Mesothelial cell of epicardium (in vitro differentiated cells): Measurements from ENCODE around the gene MAML2. TPM values are rescaled to one million over a fixed set of nuclear protein-coding genes. Genes with fewer than 3 reads are reported as not detected.

Experiments used
- DNase-seq, 2 experiments: peaks; one replicate each; pipeline ENCODE4 v3.0.0; 2021; ENCODE audit warnings: low spot score in 2 of 2; ENCODE audit not compliant: unreplicated experiment in 2 of 2
- H3K27ac Mint-ChIP-seq: 2 replicates; pipeline ENCODE4 v1.8.0; 2021; ENCODE audit warnings: mixed read lengths
- H3K27me3 Mint-ChIP-seq: 2 replicates; pipeline ENCODE4 v1.8.0; 2021; ENCODE audit warnings: low read depth, mixed read lengths
- H3K36me3 Mint-ChIP-seq: 2 replicates; pipeline ENCODE4 v1.8.0; 2021; ENCODE audit warnings: mixed read lengths
- H3K4me1 Mint-ChIP-seq: 2 replicates; pipeline ENCODE4 v1.8.0; 2021; ENCODE audit warnings: mixed read lengths
- H3K4me3 Mint-ChIP-seq: 2 replicates; pipeline ENCODE4 v1.8.0; 2021; ENCODE audit warnings: mild to moderate bottlenecking, moderate library complexity, mixed read lengths
- H3K9me3 Mint-ChIP-seq: 2 replicates; pipeline ENCODE4 v1.8.0; 2021; ENCODE audit warnings: mixed read lengths
- CTCF ChIP-seq: fragments of 200-600 bp; sonication (generic); IDR thresholded peaks from one replicate; pipeline ENCODE4 v1.5.0; 2021; ENCODE audit warnings: antibody characterized with exemption; ENCODE audit not compliant: unreplicated experiment
- total RNA-seq: library from RNA; stranded (reverse); gene quantifications from 3 replicates; pipeline ENCODE4 v1.2.1, GENCODE V29; 2021

Gene MAML2
- total RNA-seq, 1 donor from 2014 or later: 38.3 TPM

- Mint-ChIP-seq H3K4me1 (peaks cover 69% of the 10 kb centered on the region), H3K27me3 (no peaks in the 10 kb centered on the region), H3K27ac (peak overlapping the region; percentile 89), H3K9me3 (no peaks in the 10 kb centered on the region), H3K36me3 (peaks cover 5% of the 10 kb centered on the region), H3K4me3 (no peak overlapping the region)
- TF ChIP-seq CTCF: no peak
- DNase-seq: no peak
Measured at GRCh38 chr11:96332126-96332771, 10.7 kb downstream of the MAML2 start.

GRCh38 chr11:96331699-96332116 lies 11.3 kb downstream of the MAML2 start:
- H3K9me3 Mint-ChIP-seq: no peaks in the 10 kb centered on the region
- DNase-seq: no peak
- peaks cover 5% of the 10 kb centered on the region for H3K36me3 Mint-ChIP-seq
- no peaks in the 10 kb centered on the region for H3K27me3 Mint-ChIP-seq
- no peak for TF ChIP-seq CTCF
- H3K4me1 Mint-ChIP-seq: peaks cover 69% of the 10 kb centered on the region
- peak overlapping the region; percentile 89 for H3K27ac Mint-ChIP-seq
- no peak overlapping the region for H3K4me3 Mint-ChIP-seq

GRCh38 chr11:96330511-96330859 lies 12.5 kb downstream of the MAML2 start:
- Mint-ChIP-seq H3K27me3 (no peaks in the 10 kb centered on the region), H3K4me3 (no peak overlapping the region), H3K27ac (peak overlapping the region; percentile 71), H3K36me3 (peaks cover 5% of the 10 kb centered on the region), H3K9me3 (no peaks in the 10 kb centered on the region), H3K4me1 (peaks cover 67% of the 10 kb centered on the region)
- TF ChIP-seq CTCF: no peak
- no peak for DNase-seq

DNA sequence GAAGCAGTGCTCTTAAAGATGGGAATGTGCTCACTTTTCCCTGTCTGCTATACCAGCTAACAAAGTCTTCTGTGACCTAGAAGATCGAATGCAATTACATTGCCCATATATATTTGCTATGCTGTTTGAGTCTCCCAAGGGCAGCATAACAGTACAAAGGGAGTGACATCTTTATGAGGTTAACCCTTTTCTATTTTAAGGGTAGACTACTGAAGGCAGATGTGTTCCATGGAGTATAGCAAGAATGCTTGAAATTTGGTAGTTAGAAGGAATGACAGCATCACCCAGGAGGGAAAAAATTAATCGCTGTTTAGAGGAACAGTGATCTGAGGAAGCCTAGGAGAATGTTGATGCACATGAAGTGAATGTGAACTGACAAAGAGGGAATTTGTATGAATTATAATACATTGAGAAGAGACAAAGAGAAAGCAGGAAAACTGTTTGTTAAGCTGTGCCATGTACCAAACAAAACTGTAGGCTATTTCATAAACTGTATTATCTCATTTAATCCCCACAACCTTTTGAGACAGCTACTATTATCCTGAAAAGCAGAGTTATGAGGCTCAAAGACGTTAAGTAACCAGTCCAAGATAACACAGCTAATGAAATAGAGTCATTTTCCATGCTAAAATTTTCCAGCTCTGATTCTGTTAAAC lies 13.0 kb downstream of the MAML2 start:
- no peak overlapping the region for H3K4me3 Mint-ChIP-seq
- peaks cover 3% of the 10 kb centered on the region for H3K36me3 Mint-ChIP-seq
- no peak for DNase-seq
- TF ChIP-seq CTCF: no peak
- peak overlapping the region; percentile 99 for H3K27ac Mint-ChIP-seq
- H3K4me1 Mint-ChIP-seq: peaks cover 70% of the 10 kb centered on the region
- no peaks in the 10 kb centered on the region for H3K27me3 Mint-ChIP-seq
- H3K9me3 Mint-ChIP-seq: no peaks in the 10 kb centered on the region

- Mint-ChIP-seq H3K27ac (peak overlapping the region; percentile 99), H3K4me1 (peaks cover 73% of the 10 kb centered on the region), H3K36me3 (peaks cover 3% of the 10 kb centered on the region), H3K4me3 (no peak overlapping the region), H3K9me3 (no peaks in the 10 kb centered on the region), H3K27me3 (no peaks in the 10 kb centered on the region)
- no peak for TF ChIP-seq CTCF
- DNase-seq: no peak
Measured at GRCh38 chr11:96329419-96329818, 13.6 kb downstream of the MAML2 start.
